T-helper 1 cell treated with Interleukin-12 subunit alpha and Interleukin-12 subunit beta and Interleukin-4 antibody, amounts not matched to agents 30 μg/mL and 1 μg/mL, for 36 hours (primary cell): Measurements from ENCODE around the gene ZSWIM3.

Source experiments
- H3K27ac Mint-ChIP-seq: one replicate; pipeline ENCODE4 v1.8.0; 2021; ENCODE audit warnings: mild to moderate bottlenecking, mixed read lengths
- H3K27me3 Mint-ChIP-seq: one replicate; pipeline ENCODE4 v1.8.0; 2021; ENCODE audit warnings: low read depth, mixed read lengths
- H3K36me3 Mint-ChIP-seq: one replicate; pipeline ENCODE4 v1.8.0; 2021; ENCODE audit warnings: low read depth, mixed read lengths
- H3K4me1 Mint-ChIP-seq: one replicate; pipeline ENCODE4 v1.8.0; 2021; ENCODE audit warnings: low read depth, mixed read lengths
- H3K4me3 Mint-ChIP-seq: one replicate; pipeline ENCODE4 v1.8.0; 2021; ENCODE audit warnings: mild to moderate bottlenecking, moderate library complexity, mixed read lengths
- H3K9me3 Mint-ChIP-seq: one replicate; pipeline ENCODE4 v1.8.0; 2021; ENCODE audit warnings: mixed read lengths

ZSWIM3 gene

DNA sequence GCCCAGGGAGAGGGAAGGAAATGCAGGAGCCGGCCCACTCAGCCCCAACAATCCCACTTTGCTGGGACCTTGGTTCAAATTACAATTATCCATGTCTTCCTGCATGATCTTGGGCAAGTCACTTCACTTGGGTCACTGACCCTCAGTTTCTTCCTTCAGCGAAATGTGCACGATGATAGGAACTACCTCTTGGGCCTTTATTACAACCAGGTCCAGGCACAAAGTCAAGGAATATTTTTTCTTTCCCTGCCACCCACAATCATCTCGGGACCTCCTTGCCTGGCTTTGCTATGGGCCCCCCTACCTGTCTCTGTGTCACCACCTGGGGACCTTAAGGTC lies 54.9 kb downstream of the ZSWIM3 start:
- Mint-ChIP-seq H3K9me3 (no peaks in the 10 kb centered on the region), H3K27me3 (peaks cover 26% of the 10 kb centered on the region), H3K27ac (no peak overlapping the region), H3K4me3 (no peak overlapping the region), H3K36me3 (no peaks in the 10 kb centered on the region), H3K4me1 (peaks cover 10% of the 10 kb centered on the region)

DNA sequence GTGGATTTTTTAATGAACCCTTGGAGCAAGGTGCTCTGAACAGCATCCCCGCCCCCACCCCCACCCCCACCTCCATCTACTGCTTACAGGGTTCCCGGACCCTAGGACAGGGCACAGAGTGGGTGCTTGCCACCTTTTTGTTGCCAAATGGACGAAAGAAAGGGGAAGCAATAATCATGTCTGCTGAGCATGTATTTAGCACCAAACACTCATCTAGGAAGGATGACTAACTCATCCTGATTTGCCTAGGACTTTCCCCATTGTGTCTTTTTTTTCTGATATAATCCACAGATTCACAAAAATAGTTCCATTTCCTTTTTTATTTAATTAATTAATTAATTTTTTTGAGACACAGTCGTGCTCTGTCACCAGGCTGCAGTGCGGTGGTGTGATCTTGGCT lies 55.7 kb downstream of the ZSWIM3 start:
- Mint-ChIP-seq H3K27ac (no peak overlapping the region), H3K27me3 (peaks cover 26% of the 10 kb centered on the region), H3K9me3 (no peaks in the 10 kb centered on the region), H3K36me3 (no peaks in the 10 kb centered on the region), H3K4me1 (peaks cover 10% of the 10 kb centered on the region), H3K4me3 (no peak overlapping the region)

DNA sequence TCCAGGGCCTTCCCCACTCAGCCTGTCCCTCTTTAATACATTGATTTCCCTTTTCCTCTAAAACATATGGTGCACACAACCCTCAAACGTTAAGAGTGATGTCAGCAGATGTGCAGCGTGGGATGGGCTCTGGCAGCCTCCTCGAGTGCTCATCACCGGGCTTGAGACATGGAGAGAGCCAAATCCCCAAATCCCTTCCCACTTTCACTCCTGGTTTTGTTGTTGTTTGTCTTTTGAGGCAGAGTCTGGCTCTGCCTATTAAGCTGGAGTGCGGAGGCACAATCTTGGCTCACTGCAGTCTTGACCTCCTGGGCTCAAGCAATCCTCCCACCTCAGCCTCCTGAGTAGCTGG lies 60.4 kb downstream of the ZSWIM3 start:
- Mint-ChIP-seq H3K27me3 (peaks cover 32% of the 10 kb centered on the region), H3K4me3 (no peak overlapping the region), H3K36me3 (no peaks in the 10 kb centered on the region), H3K27ac (no peak overlapping the region), H3K4me1 (no peaks in the 10 kb centered on the region), H3K9me3 (no peaks in the 10 kb centered on the region)

DNA sequence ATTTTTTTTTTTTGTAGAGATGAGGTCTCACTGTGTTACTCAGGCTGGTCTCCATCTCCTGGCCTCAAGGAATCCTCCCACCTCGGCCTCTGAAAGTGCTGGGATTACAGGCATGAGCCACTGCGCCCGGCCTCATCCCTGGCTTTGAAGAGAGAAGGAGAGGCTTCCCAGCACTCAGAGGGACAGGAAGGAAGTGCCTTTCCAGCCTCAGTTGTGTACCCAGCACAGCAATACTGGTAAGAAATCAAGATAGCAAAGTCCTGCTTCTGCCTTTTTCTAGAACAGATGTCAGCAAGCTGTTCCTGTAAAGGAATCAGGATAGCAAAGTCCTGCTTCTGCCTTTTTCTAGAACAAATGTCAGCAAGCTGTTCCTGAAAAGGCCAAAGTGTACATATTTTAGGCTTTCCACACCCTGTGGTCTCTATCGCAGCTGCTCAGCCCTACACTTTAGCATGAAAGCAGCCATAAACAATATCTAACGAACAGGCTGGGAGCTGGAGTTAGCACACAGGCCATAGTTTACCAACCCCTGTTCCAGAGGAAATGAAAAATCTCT lies 60.8 kb downstream of the ZSWIM3 start:
- no peak overlapping the region for H3K27ac Mint-ChIP-seq
- H3K9me3 Mint-ChIP-seq: no peaks in the 10 kb centered on the region
- H3K36me3 Mint-ChIP-seq: no peaks in the 10 kb centered on the region
- H3K27me3 Mint-ChIP-seq: peaks cover 28% of the 10 kb centered on the region
- no peak overlapping the region for H3K4me3 Mint-ChIP-seq
- no peaks in the 10 kb centered on the region for H3K4me1 Mint-ChIP-seq

DNA sequence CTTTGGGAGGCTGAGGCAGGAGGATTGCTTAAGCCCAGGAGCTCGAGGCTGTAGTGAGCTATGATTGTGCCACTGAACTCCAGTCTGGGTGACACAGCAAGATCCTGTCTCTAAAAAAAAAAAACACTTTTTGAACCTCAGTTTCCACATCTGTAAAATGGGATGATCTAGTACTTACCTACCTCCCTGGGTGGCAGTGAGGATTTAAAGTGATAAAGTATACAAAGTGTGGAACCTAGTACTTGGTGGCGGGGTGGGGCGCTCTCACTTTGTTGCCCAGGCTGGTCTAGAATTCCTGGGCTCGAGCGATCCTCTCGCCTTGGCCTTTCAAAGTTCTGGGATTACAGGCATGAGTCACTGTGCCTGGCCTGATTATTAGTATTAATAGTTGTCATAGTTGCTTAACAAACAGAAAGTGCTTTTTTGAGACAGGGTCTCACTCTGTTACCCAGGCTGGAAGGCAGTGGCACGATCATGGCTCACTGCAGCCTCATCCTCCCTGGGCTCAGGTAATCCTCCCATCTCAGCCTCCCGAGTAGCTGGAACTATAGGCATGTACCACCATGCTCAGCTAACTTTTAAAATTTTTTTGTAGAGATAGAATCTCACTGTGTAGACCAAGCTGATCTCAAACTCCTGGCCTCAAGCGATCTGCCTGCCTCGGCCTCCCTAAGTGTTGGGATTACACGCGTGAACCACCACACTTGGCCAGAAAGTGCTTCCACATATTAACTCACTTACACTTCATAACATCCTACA lies 61.5 kb downstream of the ZSWIM3 start:
- Mint-ChIP-seq H3K4me3 (no peak overlapping the region), H3K4me1 (no peaks in the 10 kb centered on the region)

DNA sequence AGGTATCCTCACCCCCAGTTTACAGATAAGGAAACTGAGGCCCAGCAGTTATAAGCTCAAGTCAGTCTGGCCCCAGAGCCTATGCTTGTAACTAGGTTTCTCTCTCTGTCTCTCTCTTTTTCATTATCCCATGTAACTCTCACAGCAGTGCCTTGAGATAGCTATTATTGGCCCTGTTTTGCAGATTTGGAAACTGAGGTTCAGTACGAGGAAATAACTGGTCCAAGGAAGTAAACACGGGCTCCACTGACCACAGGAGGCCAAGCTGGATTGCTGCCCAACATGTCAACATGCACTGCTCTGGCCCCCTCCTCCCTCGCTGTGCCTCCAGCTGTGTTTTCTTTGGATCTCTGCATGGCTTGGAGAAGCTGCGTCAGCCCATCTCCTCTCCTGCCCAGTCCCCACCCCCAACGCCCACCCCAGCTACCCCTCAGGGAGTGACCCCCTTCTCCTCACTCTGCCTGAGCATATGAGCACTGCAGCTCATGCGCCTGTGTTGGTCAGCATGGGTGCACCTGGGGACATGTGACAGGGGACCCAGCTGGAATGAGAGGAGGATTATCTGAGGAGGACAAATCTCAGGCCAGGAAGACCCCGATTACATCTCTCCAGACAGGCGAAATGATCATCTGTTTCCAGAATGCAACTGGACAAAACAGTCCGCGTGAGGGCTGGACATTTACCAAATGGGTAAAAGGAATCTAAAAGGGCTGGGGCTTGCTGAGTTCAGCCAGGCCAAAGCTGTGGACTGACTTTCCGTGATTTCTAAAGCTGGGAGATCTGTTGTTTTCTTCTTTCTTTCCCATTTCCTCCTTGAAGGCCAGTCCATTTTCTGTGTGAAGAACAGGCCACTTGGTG lies 62.4 kb downstream of the ZSWIM3 start:
- Mint-ChIP-seq H3K4me3 (no peak overlapping the region), H3K9me3 (no peaks in the 10 kb centered on the region), H3K27ac (no peak overlapping the region), H3K4me1 (peaks cover 3% of the 10 kb centered on the region), H3K36me3 (no peaks in the 10 kb centered on the region), H3K27me3 (peaks cover 25% of the 10 kb centered on the region)

More for the DNA sequence above, 61.5 kb downstream of the ZSWIM3 start:
- H3K9me3 Mint-ChIP-seq: no peaks in the 10 kb centered on the region
- H3K27ac Mint-ChIP-seq: no peak overlapping the region
- no peaks in the 10 kb centered on the region for H3K36me3 Mint-ChIP-seq
- peaks cover 28% of the 10 kb centered on the region for H3K27me3 Mint-ChIP-seq

DNA sequence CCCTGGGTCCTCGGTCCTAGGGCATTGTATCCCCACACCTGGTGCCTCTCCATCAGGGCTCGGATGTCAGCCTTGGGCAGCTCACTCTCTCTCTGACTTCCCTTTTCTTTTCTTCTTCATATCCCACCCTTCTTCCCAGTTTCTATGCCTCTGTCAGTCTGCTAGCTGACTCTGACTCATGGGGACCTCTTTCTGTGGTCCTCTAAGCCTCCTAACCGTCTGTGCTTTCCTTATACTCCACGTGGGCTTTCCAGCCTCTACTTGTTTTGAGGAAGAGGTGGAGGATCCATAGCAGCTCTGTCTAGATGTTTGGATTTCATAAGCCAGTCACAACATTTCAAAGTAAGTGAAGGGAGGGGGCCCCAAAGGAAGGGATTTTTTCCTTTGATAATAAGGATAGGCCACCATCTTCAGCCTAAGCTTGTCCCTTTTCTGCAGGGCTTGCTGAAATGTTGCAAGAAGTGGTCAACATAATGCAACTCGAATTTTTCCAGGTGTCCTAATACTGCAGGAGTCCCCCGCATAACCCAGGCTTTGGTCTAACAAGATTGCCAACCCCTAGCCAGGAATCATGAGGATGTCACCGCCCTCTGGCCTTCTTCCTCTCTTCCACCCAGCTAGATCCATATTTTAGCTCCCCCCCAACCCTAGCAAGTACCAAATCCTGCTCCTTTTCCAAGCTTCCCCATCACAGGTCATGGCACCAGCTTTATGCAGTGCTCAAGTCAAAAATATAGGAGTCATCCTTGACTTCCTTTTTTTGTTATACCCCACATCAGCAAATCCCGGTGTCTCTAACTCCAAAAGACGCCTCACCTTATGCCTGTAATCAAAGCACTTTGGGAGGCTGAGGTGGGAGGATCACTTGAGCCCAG lies 63.3 kb downstream of the ZSWIM3 start:
- peaks cover 29% of the 10 kb centered on the region for H3K27me3 Mint-ChIP-seq
- no peak overlapping the region for H3K27ac Mint-ChIP-seq
- H3K4me3 Mint-ChIP-seq: no peak overlapping the region
- H3K36me3 Mint-ChIP-seq: no peaks in the 10 kb centered on the region
- H3K4me1 Mint-ChIP-seq: peaks cover 3% of the 10 kb centered on the region
- no peaks in the 10 kb centered on the region for H3K9me3 Mint-ChIP-seq

DNA sequence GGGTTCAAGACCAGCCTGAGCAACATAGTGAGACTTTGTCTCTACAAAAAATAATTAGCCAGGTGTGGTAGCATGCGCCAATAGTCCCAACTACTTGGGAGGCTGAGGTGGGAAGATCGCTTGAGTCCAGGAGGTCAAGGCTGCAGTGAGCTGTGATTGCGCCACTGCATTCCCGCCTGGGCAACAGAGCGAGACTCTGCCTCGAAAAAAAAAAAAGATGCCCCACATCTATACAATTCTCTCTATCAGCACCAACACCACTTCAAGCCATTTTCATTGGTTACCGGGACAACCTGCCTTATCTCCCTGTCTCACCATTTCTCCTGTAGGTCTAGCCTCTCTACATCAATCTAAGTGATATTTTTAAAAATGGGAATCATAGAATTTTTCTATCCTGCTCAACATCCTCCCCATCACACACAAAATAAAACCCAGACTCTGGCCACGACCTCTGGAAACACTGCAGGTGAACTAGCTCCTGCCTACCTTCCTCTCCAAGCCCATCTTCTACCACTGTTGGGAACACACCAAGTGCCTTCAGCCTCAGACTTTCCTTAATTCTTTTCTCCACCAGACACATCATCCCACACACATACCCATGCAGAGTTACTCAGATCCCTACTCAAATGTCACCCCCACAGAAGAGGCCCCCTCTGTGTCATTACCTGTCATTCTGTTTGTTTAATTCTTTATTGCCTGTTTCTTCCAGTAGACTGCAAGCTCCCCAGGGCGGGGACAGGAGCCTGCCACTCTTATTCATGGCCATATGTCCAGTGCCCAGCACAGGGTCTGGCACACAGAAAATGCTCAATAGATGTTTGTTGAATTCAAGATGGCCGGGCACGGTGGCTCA lies 64.1 kb downstream of the ZSWIM3 start:
- H3K36me3 Mint-ChIP-seq: no peaks in the 10 kb centered on the region
- no peak overlapping the region for H3K27ac Mint-ChIP-seq
- H3K27me3 Mint-ChIP-seq: peaks cover 20% of the 10 kb centered on the region
- no peaks in the 10 kb centered on the region for H3K9me3 Mint-ChIP-seq
- no peak overlapping the region for H3K4me3 Mint-ChIP-seq
- peaks cover 3% of the 10 kb centered on the region for H3K4me1 Mint-ChIP-seq

DNA sequence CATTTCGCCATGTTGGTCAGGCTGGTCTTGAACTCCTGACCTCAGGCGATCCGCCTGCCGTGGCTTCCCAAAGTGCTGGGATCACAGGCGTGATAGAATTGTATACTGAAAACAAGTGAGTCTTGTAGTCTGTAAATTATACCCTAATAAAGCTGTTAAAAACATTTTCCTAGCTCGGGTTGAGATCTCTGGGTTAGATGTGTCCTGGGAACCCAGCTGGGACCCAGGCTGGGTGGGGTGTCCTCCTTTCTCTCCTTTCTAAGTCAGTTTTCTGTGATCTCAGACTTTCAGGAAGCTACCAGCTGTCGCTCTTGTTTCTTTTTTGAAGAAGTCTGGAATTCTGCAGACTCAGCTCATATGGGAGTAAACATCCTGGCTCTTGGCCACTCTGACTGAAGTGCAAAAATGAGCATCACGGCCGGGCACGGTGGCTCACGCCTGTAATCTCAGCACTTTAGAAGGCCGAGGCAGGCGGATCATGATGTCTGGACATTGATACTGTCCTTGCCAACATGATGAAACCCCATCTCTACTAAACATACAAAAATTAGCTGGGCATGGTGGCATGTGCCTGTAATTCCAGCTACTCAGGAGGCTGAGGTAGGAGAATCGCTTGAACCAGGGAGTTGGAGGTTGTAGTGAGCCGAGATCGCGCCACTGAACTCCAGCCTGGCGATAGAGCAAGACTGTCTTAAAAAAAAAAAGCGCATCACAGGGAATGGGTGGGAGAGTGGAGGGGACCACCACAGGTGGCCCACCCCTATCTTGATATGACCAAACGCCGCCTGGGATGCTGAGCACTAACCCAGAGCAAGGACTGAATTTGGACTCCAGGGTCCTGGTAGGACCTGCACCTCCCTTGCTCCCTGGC lies 67.2 kb downstream of the ZSWIM3 start:
- no peak overlapping the region for H3K27ac Mint-ChIP-seq
- H3K36me3 Mint-ChIP-seq: no peaks in the 10 kb centered on the region
- peaks cover 3% of the 10 kb centered on the region for H3K4me1 Mint-ChIP-seq
- peaks cover 19% of the 10 kb centered on the region for H3K27me3 Mint-ChIP-seq
- H3K9me3 Mint-ChIP-seq: no peaks in the 10 kb centered on the region
- H3K4me3 Mint-ChIP-seq: no peak overlapping the region

DNA sequence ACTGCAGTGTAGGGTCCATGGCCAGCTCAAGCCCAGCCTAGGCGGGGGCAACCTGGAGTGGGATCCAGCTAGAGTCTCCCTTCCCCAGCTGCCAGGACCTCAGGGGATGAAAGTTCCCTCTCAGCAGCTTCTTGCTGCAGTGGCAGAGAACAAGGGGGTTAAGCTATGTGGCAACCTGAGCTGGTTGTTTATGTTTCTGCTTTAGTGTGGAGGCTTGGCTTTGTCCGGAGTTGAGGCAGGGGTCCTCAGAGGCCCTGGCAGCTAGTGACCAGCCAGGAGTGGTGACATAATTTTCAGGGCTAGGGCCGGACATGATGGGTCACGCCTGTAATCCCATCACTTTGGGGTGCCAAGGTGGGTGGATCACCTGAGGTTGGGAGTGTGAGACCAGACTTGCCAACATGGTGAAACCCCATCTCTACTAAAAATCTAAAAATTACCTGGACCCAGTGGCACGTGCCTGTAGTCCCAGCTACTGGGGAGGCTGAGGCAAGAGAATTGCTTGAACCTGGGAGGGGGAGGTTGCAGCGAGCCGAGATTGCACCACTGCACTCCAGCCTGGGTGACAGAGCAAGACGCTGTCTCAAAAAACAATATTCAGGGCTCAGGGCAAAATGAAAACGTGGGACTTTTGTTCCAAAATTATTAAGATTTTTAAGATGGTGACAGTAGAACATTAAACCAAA lies 68.5 kb downstream of the ZSWIM3 start:
- Mint-ChIP-seq H3K27ac (no peak overlapping the region), H3K4me3 (no peak overlapping the region), H3K9me3 (no peaks in the 10 kb centered on the region), H3K4me1 (peaks cover 3% of the 10 kb centered on the region), H3K27me3 (peaks cover 13% of the 10 kb centered on the region), H3K36me3 (no peaks in the 10 kb centered on the region)

DNA sequence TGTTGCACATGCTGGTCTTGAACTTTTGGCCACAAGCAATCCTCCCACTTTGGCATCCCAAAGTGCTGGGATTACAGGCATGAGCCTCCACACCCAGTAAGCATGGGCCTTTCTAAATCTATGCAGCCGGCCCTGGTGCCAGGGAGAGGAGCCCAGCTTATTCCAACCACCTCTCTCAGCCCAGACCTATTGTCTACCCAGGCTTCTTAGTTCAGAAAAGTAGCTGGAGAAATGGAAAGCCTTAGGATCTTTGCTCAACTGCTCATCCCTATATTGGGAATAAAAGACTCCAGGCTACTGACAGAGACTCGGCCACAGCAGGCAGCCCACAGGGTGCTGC lies 69.3 kb downstream of the ZSWIM3 start:
- H3K9me3 Mint-ChIP-seq: no peaks in the 10 kb centered on the region
- no peaks in the 10 kb centered on the region for H3K36me3 Mint-ChIP-seq
- H3K27ac Mint-ChIP-seq: no peak overlapping the region
- peaks cover 3% of the 10 kb centered on the region for H3K4me1 Mint-ChIP-seq
- no peak overlapping the region for H3K4me3 Mint-ChIP-seq
- H3K27me3 Mint-ChIP-seq: peaks cover 10% of the 10 kb centered on the region

DNA sequence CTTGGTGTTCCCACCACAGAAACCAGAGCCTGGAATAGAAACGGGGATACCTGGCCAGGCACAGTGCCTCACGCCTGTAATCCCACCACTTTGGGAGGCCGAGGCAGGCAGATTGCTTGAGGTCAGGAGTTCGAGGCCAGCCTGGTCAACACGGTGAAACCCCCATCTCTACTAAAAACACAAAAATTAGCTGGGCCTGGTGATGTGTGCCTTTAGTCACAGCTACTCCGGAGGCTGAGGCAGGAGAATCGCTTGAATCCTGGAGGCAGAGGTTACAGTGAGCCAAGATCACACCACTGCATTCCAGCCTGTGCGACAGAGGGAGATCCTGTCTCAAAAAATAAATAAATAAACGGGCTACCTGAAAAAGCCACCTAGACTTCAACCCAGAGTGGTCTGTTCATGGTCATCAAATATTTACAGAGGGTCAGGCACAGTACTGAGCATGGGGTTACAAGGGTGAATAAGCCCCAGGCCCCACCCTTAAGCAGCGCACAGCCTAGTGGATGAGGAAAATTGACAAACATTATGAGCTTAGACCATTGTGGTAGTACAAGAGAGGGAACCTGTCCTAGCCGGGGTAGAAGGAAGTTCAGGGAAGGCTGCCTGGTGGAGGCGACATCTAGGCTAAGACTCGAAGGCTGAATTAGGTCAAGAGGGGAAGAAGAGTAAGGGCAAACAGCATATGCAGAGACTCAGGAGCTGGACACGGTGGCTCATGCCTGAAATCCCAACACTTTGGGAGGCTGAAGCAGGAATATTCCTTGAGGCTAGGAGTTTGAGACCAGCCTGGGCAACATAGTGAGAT lies 69.9 kb downstream of the ZSWIM3 start:
- no peaks in the 10 kb centered on the region for H3K36me3 Mint-ChIP-seq
- H3K4me1 Mint-ChIP-seq: peaks cover 3% of the 10 kb centered on the region
- H3K27me3 Mint-ChIP-seq: peaks cover 8% of the 10 kb centered on the region
- no peak overlapping the region for H3K27ac Mint-ChIP-seq
- H3K4me3 Mint-ChIP-seq: no peak overlapping the region
- no peaks in the 10 kb centered on the region for H3K9me3 Mint-ChIP-seq
